K562 (cell line): Measurements from ENCODE around the gene FOXO3. TPM values are rescaled to one million over a fixed set of nuclear protein-coding genes. Genes with fewer than 3 reads are reported as not detected.

Source experiments
- ATAC-seq: fragments of 200-7000 bp; cut with Tn5 transposase; 3 replicates; pipeline ENCODE4 v1.9.1; 2020; ENCODE audit warnings: moderate library complexity
- BruUV-seq: library from RNA; stranded (reverse); fragments of 400-500 nt; replicated peaks from 2 replicates; lab custom pipeline; 2021; lab: Mats Ljungman, UMichigan
- CTCF ChIA-PET: fragments of 300-600 bp; formaldehyde crosslinking; extraction: SDS; loops from one replicate; lab custom pipeline; 2021; ENCODE audit warnings: low intra/inter-chr PET ratio; lab: Yijun Ruan, JAX
- POLR2A ChIA-PET: fragments of 300-600, 350-650 bp; sonication (Branson Sonifier 250); formaldehyde crosslinking; extraction: SDS; loops from one replicate; lab custom pipeline; 2021; ENCODE audit warnings: antibody characterized with exemption, inconsistent platforms; lab: Yijun Ruan, JAX
- DNase-seq, 4 experiments: peaks; one replicate each; pipeline versions ENCODE4 v3.0.0 to v3.0.0-alpha.2; 2011 to 2018; ENCODE audit warnings: low spot score in 3 of 4, mixed read lengths in 3 of 4; ENCODE audit errors: extremely low read depth in 1 of 4
- FAIRE-seq: peaks from 2 replicates; lab custom pipeline; 2011; peaks lifted over from hg19 to GRCh38; lab: Jason Lieb, UNC
- H2AFZ ChIP-seq: 2 replicates; pipeline ENCODE4 v1.6.0; 2011; ENCODE audit warnings: low read depth, low read length, control low read depth, inconsistent platforms
- H3K27ac ChIP-seq: fragments of 200-600 bp; 3 replicates; pipeline ENCODE4 v1.8.0; 2011; ENCODE audit warnings: low read depth, mild to moderate bottlenecking, control low read depth, inconsistent platforms, low read length, moderate library complexity, mixed read lengths; ENCODE audit errors: extremely low read depth
- H3K27me3 ChIP-seq, 2 experiments: fragments of 300-600 bp in 1 of 2; 2 replicates in 1 of 2; 3 replicates in 1 of 2; pipeline versions ENCODE4 v1.6.0 to v1.8.0; 2011; ENCODE audit warnings: inconsistent platforms in 2 of 2, low read length in 2 of 2, mild to moderate bottlenecking in 1 of 2, mixed read lengths in 1 of 2, moderate library complexity in 1 of 2; ENCODE audit not compliant: control insufficient read depth in 2 of 2, insufficient read depth in 2 of 2
- H3K36me3 ChIP-seq: fragments of 300-600 bp; 3 replicates; pipeline ENCODE4 v1.8.0; 2011; ENCODE audit warnings: mild to moderate bottlenecking, low read length, inconsistent platforms; ENCODE audit not compliant: control insufficient read depth, insufficient read depth
- H3K4me1 ChIP-seq, 2 experiments: fragments of 200-600 bp in 1 of 2; replicated peaks in 1 of 2; 2 replicates in 1 of 2; 3 replicates in 1 of 2; pipeline versions ENCODE4 v1.5.1 to v1.8.0; 2011; ENCODE audit warnings: inconsistent platforms in 2 of 2, low read length in 2 of 2, mild to moderate bottlenecking in 1 of 2, mixed read lengths in 1 of 2, moderate library complexity in 1 of 2; ENCODE audit not compliant: control insufficient read depth in 2 of 2, insufficient read depth in 2 of 2
- H3K4me2 ChIP-seq: 2 replicates; pipeline ENCODE4 v1.6.1; 2011; ENCODE audit warnings: low read length, control low read depth, inconsistent platforms, mixed read lengths; ENCODE audit not compliant: insufficient read depth
- H3K4me3 ChIP-seq: fragments of 200-600 bp; sonication (generic), shearing (Covaris generic); 2 replicates; pipeline ENCODE4 v1.5.1; 2016; ENCODE audit warnings: control low read depth, inconsistent platforms
- H3K79me2 ChIP-seq: fragments of 200-600 bp; 3 replicates; pipeline ENCODE4 v1.8.0; 2011; ENCODE audit warnings: low read length, inconsistent platforms; ENCODE audit not compliant: control insufficient read depth, insufficient read depth
- H3K9ac ChIP-seq, 2 experiments: 2 replicates each; pipeline versions ENCODE4 v1.6.0 to v1.6.1; 2011; ENCODE audit warnings: low read depth in 2 of 2, low read length in 2 of 2, control low read depth in 1 of 2, inconsistent platforms in 1 of 2, mild to moderate bottlenecking in 1 of 2, mixed read lengths in 1 of 2; ENCODE audit not compliant: insufficient read depth in 1 of 2
- H3K9me1 ChIP-seq: one replicate; pipeline ENCODE4 v1.6.0; 2011; ENCODE audit warnings: inconsistent platforms, mild to moderate bottlenecking, low read length, moderate library complexity; ENCODE audit not compliant: control insufficient read depth, insufficient read depth
- H3K9me3 ChIP-seq: replicated peaks from 2 replicates; pipeline ENCODE4 v1.5.1; 2011; ENCODE audit warnings: low read depth, low read length, inconsistent platforms; ENCODE audit not compliant: control insufficient read depth, insufficient read depth
- H4K20me1 ChIP-seq: replicated peaks from 2 replicates; pipeline ENCODE4 v1.6.1; 2011; ENCODE audit warnings: low read length, inconsistent platforms, mixed read lengths; ENCODE audit not compliant: control insufficient read depth, insufficient read depth
- ATF4 ChIP-seq: fragments of 450-650 bp; formaldehyde crosslinking; IDR thresholded peaks from 2 replicates; pipeline ENCODE4 v1.4.0; 2022; ENCODE audit warnings: mild to moderate bottlenecking, moderate library complexity
- BCOR ChIP-seq: fragments of 450-650 bp; IDR thresholded peaks from 2 replicates; pipeline ENCODE4 v1.6.1; 2016
- CAMTA2 ChIP-seq: fragments of 250-450 bp; sonication (Bioruptor Pico); conservative IDR thresholded peaks from 2 replicates; pipeline ENCODE4 v1.5.1; 2022
- CCAR2 ChIP-seq: fragments of 200-400 bp; formaldehyde crosslinking; IDR thresholded peaks from 2 replicates; pipeline ENCODE4 v1.6.1; 2017; ENCODE audit warnings: mild to moderate bottlenecking, low read depth, low read length
- HDAC2 ChIP-seq: fragments of 450-650 bp; IDR thresholded peaks from 2 replicates; pipeline ENCODE4 v1.6.1; 2016; ENCODE audit warnings: mild to moderate bottlenecking
- HDAC3 ChIP-seq: fragments of 450-650 bp; IDR thresholded peaks from 2 replicates; pipeline ENCODE4 v1.6.1; 2018; ENCODE audit warnings: borderline replicate concordance, mild to moderate bottlenecking, moderate library complexity; ENCODE audit not compliant: partially characterized antibody
- HNRNPL ChIP-seq: fragments of 200-400 bp; formaldehyde crosslinking; IDR thresholded peaks from 2 replicates; pipeline ENCODE4 v1.6.1; 2017; ENCODE audit warnings: low read depth, mild to moderate bottlenecking, low read length
- MCM2 ChIP-seq: fragments of 450-650 bp; IDR thresholded peaks from 2 replicates; pipeline ENCODE4 v1.6.1; 2017; ENCODE audit warnings: low read depth, mild to moderate bottlenecking
- NR2F6 ChIP-seq: fragments of 450-650 bp; formaldehyde crosslinking; IDR thresholded peaks from 2 replicates; pipeline ENCODE4 v1.4.0; 2020; ENCODE audit warnings: mild to moderate bottlenecking
- PATZ1 ChIP-seq: fragments of 250-450 bp; sonication (Bioruptor Pico); IDR thresholded peaks from 2 replicates; pipeline ENCODE4 v1.5.0; 2020; ENCODE audit warnings: mild to moderate bottlenecking, borderline replicate concordance
- SREBF1 ChIP-seq: fragments of 150-350 bp; IDR thresholded peaks from 2 replicates; pipeline ENCODE4 v1.6.1; 2014; ENCODE audit warnings: antibody characterized with exemption, low read depth, low read length, borderline replicate concordance
- THAP12 ChIP-seq: fragments of 250-450 bp; sonication (Bioruptor Pico); IDR thresholded peaks from 2 replicates; pipeline ENCODE4 v1.9.0; 2021; ENCODE audit warnings: mild to moderate bottlenecking, inconsistent platforms
- WHSC1 ChIP-seq: IDR thresholded peaks from one replicate; pipeline ENCODE4 v1.6.1; 2012; ENCODE audit warnings: low read length, control low read depth, inconsistent platforms
- ZBTB12 ChIP-seq: fragments of 250-450 bp; sonication (Bioruptor Pico); IDR thresholded peaks from 2 replicates; pipeline ENCODE4 v1.4.0; 2020
- ZNF143 ChIP-seq: sonication (generic); formaldehyde crosslinking; IDR thresholded peaks from 2 replicates; pipeline ENCODE4 v1.9.0; 2022; ENCODE audit warnings: mild to moderate bottlenecking, missing genetic modification reagents
- WGBS: fragments of 100-300 bp; shearing (Covaris generic); methylation state at CpG from one replicate; pipeline ENCODE4 v1.1.6; 2016; ENCODE audit warnings: low coverage, mixed read lengths; ENCODE audit not compliant: insufficient coverage; ENCODE audit errors: missing lambda C conversion rate; 5-methylcytosine and 5-hydroxymethylcytosine counted together
- in situ Hi-C: fragments of 300-500 bp; cut with MboI; formaldehyde crosslinking; loops from 4 replicates; pipeline ENCODE4 v1.15.0; 2018; ENCODE audit warnings: inconsistent platforms, mixed read lengths
- intact Hi-C: fragments of 100-400 bp; cut with micrococcal nuclease; formaldehyde crosslinking; loops from 2 replicates; pipeline ENCODE4 v1.14.2; 2022
- polyA plus RNA-seq, 8 experiments: library from polyadenylated mRNA; depleted of rRNA in 4 of 8; stranded (reverse) in 5 of 8; unstranded in 3 of 8; fragments of >200 nt; fragmentation: Nextera tagmentation in 2 of 8; fragmentation: Illumina TruSeq in 1 of 8; extraction: Ambion mirVana in 2 of 8; extraction: Trizol in 1 of 8; gene quantifications; 2 replicates each; pipeline versions ENCODE4 v1.2.1 to v1.2.3, GENCODE V29; 2011 to 2014; ENCODE audit warnings: inconsistent platforms in 1 of 8, missing spikeins in 1 of 8
- total RNA-seq, 7 experiments: library from RNA; depleted of rRNA in 6 of 7; stranded (reverse); fragments of >200 nt in 6 of 7; fragmentation: Illumina TruSeq in 2 of 7; extraction: Trizol in 2 of 7; gene quantifications; 2 replicates each; pipeline versions ENCODE4 v1.2.1 to v1.2.3, GENCODE V29; 2011 to 2021; ENCODE audit warnings: low replicate concordance in 1 of 7

Gene FOXO3
- total and polyA plus RNA-seq, 9 of the 15 experiments (the other 6 are each of a cell fraction or from before 2014, with no cell fraction given), result 3.0 to 14.6 (median 6.0) TPM

GRCh38 chr6:108733706-108734265, 173.1 kb downstream of the FOXO3 start:
- H3K9me3 ChIP-seq, result no peaks in the 10 kb centered on the region
- H3K4me3 ChIP-seq, result no peak overlapping the region
- no peak for FAIRE-seq
- ChIA-PET CTCF (no interaction called here), POLR2A (interaction anchor here (1.3 kb wide), 1 partner anchor 15 kb away, joined by 3 read pairs; no protein-coding TSS in a partner anchor)
- H3K9me1 ChIP-seq, result no peaks in the 10 kb centered on the region
- no peak for DNase-seq
- in situ Hi-C loops, result no loop called here
- H3K4me1 ChIP-seq, result peaks cover 3 to 25% of the 10 kb centered on the region in 2 experiments; a peak in 4 of 5 replicates
- ATAC-seq, result no peak
- no peak overlapping the region for H3K9ac ChIP-seq
- no TSS peak for BruUV-seq
- H4K20me1 ChIP-seq, result no peaks in the 10 kb centered on the region
- no peaks in the 10 kb centered on the region for H3K36me3 ChIP-seq
- H3K27me3 ChIP-seq, result peaks cover 8 to 29% of the 10 kb centered on the region in 2 experiments; a peak in 4 of 5 replicates
- H3K27ac ChIP-seq, result no peak overlapping the region
- WGBS, result 71% methylated on average over 2 of the region's 2 CpGs
- H3K4me2 ChIP-seq, result no peak overlapping the region
- H3K79me2 ChIP-seq, result no peaks in the 10 kb centered on the region
- H2AFZ ChIP-seq, result no peak overlapping the region
- intact Hi-C loops, result no loop called here
- TF ChIP-seq ZBTB12 (CRISPR knock-in tag) (no peak), ZNF143 (no peak), CCAR2 (no peak), NR2F6 (CRISPR knock-in tag) (no peak), HDAC2 (no peak), WHSC1 (no peak), SREBF1 (no peak), CAMTA2 (CRISPR knock-in tag) (no peak), MCM2 (no peak), HNRNPL (no peak), ATF4 (CRISPR knock-in tag) (no peak), BCOR (no peak), HDAC3 (no peak), THAP12 (CRISPR knock-in tag) (no peak), PATZ1 (CRISPR knock-in tag) (no peak)
